ENCODE measurements around the gene B4GALNT3.
A peak's percentile ranks its signal among the peaks of the same experiment; 100 is the strongest.

B4GALNT3 gene

GRCh38 chr12:565161-565560 lies 105.4 kb downstream of the B4GALNT3 start:
- H3K4me3 ChIP-seq (ENCODE audit: low read depth, low read length), result no peak overlapping the region
- no peak for DNase-seq (ENCODE audit: low read depth)
- TF ChIP-seq CTCF (IDR thresholded peaks at IDR 0.05; ENCODE audit: insufficient read depth, low read depth, low read length, missing control alignments), result no peak

- TF ChIP-seq CTCF (IDR thresholded peaks at IDR 0.05; ENCODE audit: insufficient read depth, low read depth, low read length, missing control alignments), result no peak
- no peak for DNase-seq (ENCODE audit: low read depth)
- no peak overlapping the region for H3K4me3 ChIP-seq (ENCODE audit: low read depth, low read length)
Measured at GRCh38 chr12:565589-566105, 105.9 kb downstream of the B4GALNT3 start.

GRCh38 chr12:568486-568885 lies 108.7 kb downstream of the B4GALNT3 start:
- TF ChIP-seq CTCF (IDR thresholded peaks at IDR 0.05; ENCODE audit: insufficient read depth, low read depth, low read length, missing control alignments), result no peak
- no peak for DNase-seq (ENCODE audit: low read depth)

GRCh38 chr12:569091-569676 lies 109.4 kb downstream of the B4GALNT3 start:
- TF ChIP-seq CTCF (IDR thresholded peaks at IDR 0.05; ENCODE audit: insufficient read depth, low read depth, low read length, missing control alignments), result no peak
- no peak overlapping the region for H3K4me3 ChIP-seq (ENCODE audit: low read depth, low read length)
- no peak for DNase-seq (ENCODE audit: low read depth)

More at GRCh38 chr12:568486-568885, 108.7 kb downstream of the B4GALNT3 start:
- H3K4me3 ChIP-seq (ENCODE audit: low read depth, low read length), result no peak overlapping the region

- TF ChIP-seq CTCF (IDR thresholded peaks at IDR 0.05; ENCODE audit: insufficient read depth, low read depth, low read length, missing control alignments), result peak; percentile 92
- H3K4me3 ChIP-seq (ENCODE audit: low read depth, low read length), result peak overlapping the region; percentile 62
- peak; percentile 79 for DNase-seq (ENCODE audit: low read depth)
Measured at GRCh38 chr12:569803-570434, 110.2 kb downstream of the B4GALNT3 start.

- DNase-seq (ENCODE audit: low read depth), result no peak
- TF ChIP-seq CTCF (IDR thresholded peaks at IDR 0.05; ENCODE audit: insufficient read depth, low read depth, low read length, missing control alignments), result no peak
Measured at GRCh38 chr12:570435-570920, 110.7 kb downstream of the B4GALNT3 start.

More at GRCh38 chr12:570435-570920, 110.7 kb downstream of the B4GALNT3 start:
- no peak overlapping the region for H3K4me3 ChIP-seq (ENCODE audit: low read depth, low read length)
